ENCODE results near the gene NRARP. TPM values are rescaled to one million over a fixed set of nuclear protein-coding genes. Genes with fewer than 3 reads are reported as not detected.

Gene NRARP
- total RNA-seq, 1 experiment from 2014 or later: 23.8 TPM

DNA sequence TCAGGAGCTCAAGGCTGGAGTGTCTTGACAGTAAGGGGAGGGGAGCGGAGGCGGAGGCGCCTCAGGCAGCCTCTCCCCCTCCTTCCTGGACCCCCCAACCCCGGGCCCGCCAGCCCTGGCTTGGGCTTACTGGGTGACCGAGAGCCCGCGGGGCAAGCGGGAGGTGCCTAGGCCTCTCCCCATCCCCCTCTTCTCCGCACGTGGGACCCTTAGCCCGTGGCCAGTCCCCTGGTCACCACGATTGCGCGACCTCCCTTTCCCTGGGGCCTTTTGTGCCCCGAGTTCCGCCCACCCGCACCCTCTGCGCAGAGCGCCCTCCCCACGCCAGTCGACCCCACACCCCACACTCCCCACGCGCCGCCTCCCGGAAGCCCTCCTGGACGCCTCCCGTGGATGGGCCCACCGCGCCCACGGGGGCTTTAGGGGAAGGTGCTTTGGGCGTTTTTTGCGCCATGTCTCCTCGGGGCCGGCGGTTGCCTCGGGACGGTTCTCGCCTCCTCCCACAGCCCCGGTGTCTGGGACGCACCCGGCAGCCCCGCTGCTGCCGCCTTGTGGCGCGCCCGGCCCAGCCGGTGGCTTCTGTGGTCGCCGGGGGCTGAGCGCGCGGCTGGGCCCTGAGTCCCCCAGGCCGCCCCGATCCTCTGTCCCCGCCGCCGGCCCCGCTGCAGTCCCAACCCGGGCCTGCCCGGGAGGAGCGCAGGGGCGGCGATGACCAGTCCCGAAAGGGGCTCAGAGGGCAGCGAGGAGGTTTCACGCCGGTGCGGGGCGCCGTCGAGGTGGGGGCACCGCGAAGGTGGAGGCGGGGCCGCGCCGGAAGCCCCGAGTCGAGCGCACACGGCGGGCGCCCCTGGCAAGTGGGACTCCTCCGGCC is 21.4 kb downstream of the NRARP start:
- DNase-seq: peak; percentile 65
- Histone ChIP-seq H2BK120ac (ENCODE audit: low read depth, low read length, poor library complexity, severe bottlenecking) (no peak overlapping the region), H2BK15ac (ENCODE audit: low read depth, low read length) (no peak overlapping the region; the same call in 1 of the 2 replicates), H3K4me1 (ENCODE audit: insufficient read depth, low read length) (no peaks in the 10 kb centered on the region), H3K56ac (ENCODE audit: insufficient read length, low read depth, low read length) (no peak overlapping the region), H3K9ac (ENCODE audit: extremely low read depth, insufficient read length, low read length) (no peak overlapping the region), H2AFZ (ENCODE audit: low read length) (no peak overlapping the region), H3K23me2 (ENCODE audit: insufficient read length, low read depth, low read length, poor library complexity, severe bottlenecking) (peaks cover 12% of the 10 kb centered on the region), H3K18ac (ENCODE audit: insufficient read length, low read depth, low read length) (no peak overlapping the region), H3K27ac (ENCODE audit: insufficient read length, low read depth, low read length) (no peak overlapping the region), H3T11ph (ENCODE audit: low read length) (no peak overlapping the region), H2BK12ac (ENCODE audit: insufficient read length, low read depth, low read length) (no peak overlapping the region), H2BK5ac (ENCODE audit: insufficient read length, low read length) (no peak overlapping the region), H3K23ac (ENCODE audit: insufficient read length, low read depth, low read length) (no peak overlapping the region), H4K91ac (ENCODE audit: insufficient read length, low read depth, low read length) (no peak overlapping the region), H2BK20ac (ENCODE audit: low read depth, low read length, poor library complexity, severe bottlenecking) (no peak overlapping the region), H3K79me2 (ENCODE audit: insufficient read depth, low read length) (no peaks in the 10 kb centered on the region), H4K8ac (replicated peaks; ENCODE audit: insufficient read length, low read depth, low read length) (no peak overlapping the region), H3K9me3 (ENCODE audit: control insufficient read depth, low read depth, low read length) (no peaks in the 10 kb centered on the region), H3K4me2 (ENCODE audit: insufficient read depth, insufficient read length, low read length) (peak overlapping the region; percentile 38), H3K27me3 (ENCODE audit: insufficient read depth, low read length) (no peaks in the 10 kb centered on the region), H4K5ac (ENCODE audit: insufficient read length, low read depth, low read length) (no peak overlapping the region), H3K14ac (ENCODE audit: insufficient read depth, low read length) (no peak overlapping the region; the same call in 1 of the 2 replicates), H3K79me1 (ENCODE audit: insufficient read depth, low read depth, low read length, poor library complexity, severe bottlenecking) (no peaks in the 10 kb centered on the region), H3K4ac (ENCODE audit: low read depth, low read length) (no peak overlapping the region), H4K20me1 (ENCODE audit: control insufficient read depth, insufficient read depth, insufficient read length) (no peaks in the 10 kb centered on the region), H2AK5ac (ENCODE audit: insufficient read length, low read length) (no peak overlapping the region)
- WGBS (ENCODE audit: extremely low coverage, insufficient read length, low lambda C conversion rate): no CpG with 5 or more reads among the region's 85 CpGs
- TF ChIP-seq, protein P1, sequence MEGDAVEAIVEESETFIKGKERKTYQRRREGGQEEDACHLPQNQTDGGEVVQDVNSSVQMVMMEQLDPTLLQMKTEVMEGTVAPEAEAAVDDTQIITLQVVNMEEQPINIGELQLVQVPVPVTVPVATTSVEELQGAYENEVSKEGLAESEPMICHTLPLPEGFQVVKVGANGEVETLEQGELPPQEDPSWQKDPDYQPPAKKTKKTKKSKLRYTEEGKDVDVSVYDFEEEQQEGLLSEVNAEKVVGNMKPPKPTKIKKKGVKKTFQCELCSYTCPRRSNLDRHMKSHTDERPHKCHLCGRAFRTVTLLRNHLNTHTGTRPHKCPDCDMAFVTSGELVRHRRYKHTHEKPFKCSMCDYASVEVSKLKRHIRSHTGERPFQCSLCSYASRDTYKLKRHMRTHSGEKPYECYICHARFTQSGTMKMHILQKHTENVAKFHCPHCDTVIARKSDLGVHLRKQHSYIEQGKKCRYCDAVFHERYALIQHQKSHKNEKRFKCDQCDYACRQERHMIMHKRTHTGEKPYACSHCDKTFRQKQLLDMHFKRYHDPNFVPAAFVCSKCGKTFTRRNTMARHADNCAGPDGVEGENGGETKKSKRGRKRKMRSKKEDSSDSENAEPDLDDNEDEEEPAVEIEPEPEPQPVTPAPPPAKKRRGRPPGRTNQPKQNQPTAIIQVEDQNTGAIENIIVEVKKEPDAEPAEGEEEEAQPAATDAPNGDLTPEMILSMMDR (conservative IDR thresholded peaks at IDR 0.05): peak; percentile 66
- Mint-ChIP-seq H3K4me1 (peaks cover 10 to 14% of the 10 kb centered on the region in 2 experiments), H3K27me3 (ENCODE audit: low read depth) (peaks cover 16% of the 10 kb centered on the region), H3K4me3 (peak overlapping the region; percentile 24 to 46; a peak in 3 of 5 replicates), H3K36me3 (ENCODE audit: insufficient read depth in 1 of 3, low read depth in 3 of 3) (peaks cover 0 to 1% (median 0%) of the 10 kb centered on the region in 3 experiments; a peak in 1 of 7 replicates), H3K27ac (no peak overlapping the region), H3K9me3 (no peaks in the 10 kb centered on the region; a peak in 2 of 5 replicates)
